BJ (cell line): ENCODE results near the gene CHST11. TPM values are rescaled to one million over a fixed set of nuclear protein-coding genes. Genes with fewer than 3 reads are reported as not detected.

Experiments
- CTCF ChIA-PET: fragments of 350-600 bp; formaldehyde crosslinking; extraction: SDS; loops from one replicate; lab custom pipeline; 2021; ENCODE audit warnings: antibody characterized with exemption, inconsistent platforms; lab: Yijun Ruan, JAX
- POLR2A ChIA-PET: fragments of 300-600 bp; sonication (Branson Sonifier 250); formaldehyde crosslinking; extraction: SDS; loops from one replicate; lab custom pipeline; 2021; ENCODE audit warnings: antibody characterized with exemption; lab: Charles Lee
- DNase-seq: peaks from one replicate; pipeline ENCODE4 v3.0.0-alpha.2; 2011; ENCODE audit warnings: low read depth
- H3K27me3 ChIP-seq: 2 replicates; pipeline ENCODE4 v1.6.0; 2011; ENCODE audit warnings: low read length; ENCODE audit not compliant: control insufficient read depth, insufficient read depth
- H3K36me3 ChIP-seq: 2 replicates; pipeline ENCODE4 v1.5.1; 2011; ENCODE audit warnings: low read length; ENCODE audit not compliant: control insufficient read depth, insufficient read depth
- H3K4me3 ChIP-seq: 2 replicates; pipeline ENCODE4 v1.5.1; 2011; ENCODE audit warnings: low read depth, mild to moderate bottlenecking, control low read depth, low read length
- CTCF ChIP-seq: IDR thresholded peaks from 2 replicates; pipeline ENCODE4 v1.5.1; 2011; ENCODE audit warnings: low read depth, mild to moderate bottlenecking, control low read depth, inconsistent platforms, low read length, moderate library complexity; ENCODE audit not compliant: insufficient read depth
- polyA plus RNA-seq: library from polyadenylated mRNA; depleted of rRNA; stranded (reverse); fragments of >200 nt; gene quantifications from 2 replicates; pipeline ENCODE4 v1.2.3, GENCODE V29; 2011

The CHST11 gene
- polyA plus RNA-seq, 1 experiment = 7.3 TPM

DNA sequence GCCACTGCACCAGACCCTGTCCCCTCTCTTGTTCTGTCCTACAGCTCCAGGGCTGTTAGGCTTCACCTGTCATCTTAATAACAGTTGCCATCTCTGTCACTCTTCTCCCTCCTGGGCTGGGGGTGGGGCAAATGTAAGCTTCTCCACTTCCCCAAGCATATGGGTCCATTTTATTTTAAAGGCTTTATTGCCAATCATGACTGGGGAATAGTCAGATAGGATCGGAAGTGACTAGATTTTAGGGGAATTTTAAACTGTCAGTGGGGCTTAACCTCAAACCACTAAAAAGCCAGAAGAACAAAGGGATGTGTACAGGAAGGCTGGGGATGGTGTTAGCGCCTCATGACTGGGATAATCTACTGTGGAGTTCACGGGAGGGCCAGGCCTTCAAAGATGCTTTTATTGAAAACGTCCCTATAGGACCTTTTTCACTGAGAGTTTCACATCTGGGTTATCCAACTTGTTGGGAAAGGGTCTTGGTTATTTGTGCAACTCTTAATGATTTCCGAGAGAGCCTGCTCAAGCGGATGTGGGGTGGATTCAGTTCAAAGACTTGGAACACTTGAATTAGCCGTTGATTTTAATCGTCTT, 41.6 kb downstream of the CHST11 start:
- H3K36me3 ChIP-seq = no peaks in the 10 kb centered on the region
- H3K27me3 ChIP-seq = no peaks in the 10 kb centered on the region
- no peak overlapping the region for H3K4me3 ChIP-seq
- ChIA-PET POLR2A (no interaction called here), CTCF (no interaction called here)
- no peak for DNase-seq
- no peak for TF ChIP-seq CTCF

GRCh38 chr12:104499668-104500332, 43.1 kb downstream of the CHST11 start:
- TF ChIP-seq CTCF = no peak
- DNase-seq = no peak
- Histone ChIP-seq H3K36me3 (no peaks in the 10 kb centered on the region), H3K4me3 (no peak overlapping the region), H3K27me3 (no peaks in the 10 kb centered on the region)
- POLR2A ChIA-PET = no interaction called here
- CTCF ChIA-PET = interaction anchor here (1.5 kb wide), 1 partner anchor 22 kb away, joined by 3 read pairs; no protein-coding TSS in a partner anchor

DNA sequence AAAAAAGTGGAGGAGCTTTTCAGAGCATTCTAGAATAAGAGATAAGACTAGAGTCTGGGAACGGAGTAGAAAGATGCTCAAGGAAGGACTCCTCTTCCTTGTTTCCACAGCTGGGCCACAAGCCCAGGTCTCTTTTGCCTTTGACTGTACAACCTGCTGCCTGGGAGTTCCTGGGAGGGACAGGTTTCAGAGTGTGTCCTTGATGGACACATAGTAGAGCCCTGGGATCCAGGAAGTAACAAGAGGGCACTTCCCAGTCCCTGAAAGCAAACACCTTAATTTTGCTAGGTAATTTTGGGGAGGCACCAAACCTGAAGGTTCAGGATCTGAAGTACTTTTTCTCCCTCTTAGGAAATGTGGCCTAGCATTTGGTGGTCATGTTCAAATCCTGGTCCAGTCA, 44.4 kb downstream of the CHST11 start:
- POLR2A ChIA-PET = no interaction called here
- H3K36me3 ChIP-seq = no peaks in the 10 kb centered on the region
- no peak for TF ChIP-seq CTCF
- DNase-seq = no peak
- no peaks in the 10 kb centered on the region for H3K27me3 ChIP-seq
- CTCF ChIA-PET = no interaction called here
- no peak overlapping the region for H3K4me3 ChIP-seq

DNA sequence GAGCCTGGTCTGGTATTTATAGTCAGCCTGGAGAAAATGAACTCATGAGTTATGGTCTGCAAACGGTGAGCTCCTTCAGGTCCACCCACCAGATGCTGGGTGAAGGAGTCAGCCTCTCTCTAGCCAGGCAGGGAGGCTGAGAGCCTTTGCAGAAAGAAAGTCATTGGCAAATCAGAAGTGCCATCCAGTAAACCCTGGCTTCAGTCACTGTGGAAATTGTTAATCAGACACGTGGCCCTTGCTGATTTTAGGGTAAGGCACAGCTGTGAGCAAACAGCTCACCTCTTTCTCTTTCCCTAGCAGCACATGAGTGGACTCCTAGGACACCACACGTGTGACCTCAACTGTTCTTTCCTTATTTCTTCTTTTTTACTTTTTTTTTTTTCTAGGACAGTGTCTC, 44.9 kb downstream of the CHST11 start:
- ChIA-PET POLR2A (no interaction called here), CTCF (no interaction called here)
- no peak for TF ChIP-seq CTCF
- H3K27me3 ChIP-seq = no peaks in the 10 kb centered on the region
- no peaks in the 10 kb centered on the region for H3K36me3 ChIP-seq
- no peak overlapping the region for H3K4me3 ChIP-seq
- DNase-seq = no peak

DNA sequence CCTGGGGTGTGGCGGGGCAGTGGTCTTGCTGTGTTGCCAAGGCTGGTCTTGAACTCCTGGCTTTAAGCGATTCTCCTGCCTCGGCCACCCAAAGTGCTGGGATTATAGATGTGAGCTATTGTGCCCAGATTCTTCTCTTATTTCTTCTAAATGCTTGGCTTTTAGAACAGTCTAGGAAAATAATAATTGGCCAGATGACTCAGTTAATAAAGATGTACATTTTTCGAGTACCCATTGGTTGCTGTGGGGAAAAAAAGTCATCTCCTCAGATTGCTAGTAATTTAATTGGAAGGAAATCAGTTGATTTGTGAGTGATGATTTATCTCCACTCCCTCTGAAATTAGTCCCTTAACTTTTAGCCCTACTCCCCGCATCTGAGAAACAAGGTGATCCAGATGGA, 45.5 kb downstream of the CHST11 start:
- no peaks in the 10 kb centered on the region for H3K36me3 ChIP-seq
- no peaks in the 10 kb centered on the region for H3K27me3 ChIP-seq
- no peak overlapping the region for H3K4me3 ChIP-seq
- DNase-seq = no peak
- ChIA-PET POLR2A (no interaction called here), CTCF (no interaction called here)
- no peak for TF ChIP-seq CTCF
